Dedifferentiated amniotic fluid mesenchymal stem cell (primary cell): ENCODE results near the gene PPP2R2D.

Experiments
- DNase-seq: peaks from one replicate; pipeline ENCODE4 v3.0.0-alpha.2; 2016; ENCODE audit errors: extremely low spot score

PPP2R2D gene

DNA sequence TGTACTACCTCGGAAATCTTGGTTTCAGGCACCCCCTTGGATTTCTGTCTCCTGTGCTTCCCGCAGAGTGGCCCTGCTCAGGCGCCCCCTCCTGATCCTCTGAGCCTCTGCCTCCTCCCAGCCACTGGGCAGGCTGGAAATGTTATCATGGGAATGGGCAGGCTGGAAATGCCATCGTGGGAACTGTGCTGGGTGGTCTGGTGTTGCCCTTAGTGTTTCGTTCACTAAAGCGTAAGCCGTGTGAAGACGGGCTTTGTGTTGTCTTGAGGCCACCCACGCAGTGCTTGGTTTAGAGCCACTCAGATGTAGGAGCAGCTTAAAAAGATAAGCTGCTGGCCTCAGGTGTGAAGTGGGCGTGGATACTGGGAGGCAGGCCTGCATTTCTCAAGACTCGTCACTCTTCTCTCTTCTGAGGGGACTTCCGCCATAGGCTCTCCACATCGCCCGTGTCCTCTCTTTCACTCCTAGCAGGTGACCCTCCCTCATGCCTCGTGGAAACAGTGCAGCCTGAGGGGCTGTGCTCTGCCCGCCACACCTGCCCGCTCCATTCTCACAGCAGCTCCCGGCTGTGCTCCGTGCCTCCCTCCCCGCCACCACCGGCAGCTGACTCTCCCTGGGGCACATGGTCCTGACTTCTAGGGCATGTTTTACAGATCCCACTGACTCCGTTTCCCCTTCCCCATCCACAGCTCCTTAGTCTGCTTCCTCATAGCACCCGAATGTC, 28.5 kb downstream of the PPP2R2D start:
- DNase-seq, result no peak

DNA sequence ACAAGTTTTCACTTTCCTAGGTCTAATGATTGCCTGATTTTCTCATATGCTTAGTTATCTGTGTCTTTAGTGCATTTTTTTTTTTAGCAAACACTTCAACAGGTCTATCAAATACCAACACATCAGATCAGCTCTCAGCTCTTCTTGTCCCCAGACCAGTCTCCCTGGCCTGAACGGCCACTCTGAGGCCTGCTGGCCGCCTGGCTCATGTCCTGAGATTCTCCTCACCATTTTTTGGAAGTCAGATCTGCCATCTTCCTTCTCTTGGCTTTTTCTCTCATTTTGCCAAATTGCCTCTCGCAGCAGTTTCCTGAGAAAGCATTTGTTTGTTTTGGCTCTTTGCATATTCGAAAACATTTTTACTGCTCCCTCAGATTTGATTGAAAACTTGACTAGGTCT, 29.3 kb downstream of the PPP2R2D start:
- DNase-seq, result no peak

GRCh38 chr10:131930586-131931330, 29.9 kb downstream of the PPP2R2D start:
- no peak for DNase-seq

DNA sequence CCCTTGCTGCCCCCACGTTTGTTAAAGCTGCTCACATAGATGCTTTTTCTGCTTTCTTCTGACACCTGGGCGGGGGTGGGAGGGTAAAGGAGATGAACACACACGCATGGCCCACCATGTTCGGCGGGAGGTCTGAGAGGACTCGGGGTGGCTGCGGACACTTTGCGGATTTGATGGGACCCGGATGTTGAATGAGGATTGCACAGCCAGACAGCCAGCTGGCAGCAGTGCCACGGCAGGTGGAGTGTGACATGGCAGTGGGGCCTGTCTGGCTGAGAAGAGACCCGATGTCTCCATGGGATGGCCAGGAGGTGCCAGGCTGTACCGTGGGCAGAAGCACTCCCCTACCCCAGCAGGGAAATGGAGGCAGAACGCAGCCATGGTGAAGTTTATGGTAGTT, 31.2 kb downstream of the PPP2R2D start:
- no peak for DNase-seq

DNA sequence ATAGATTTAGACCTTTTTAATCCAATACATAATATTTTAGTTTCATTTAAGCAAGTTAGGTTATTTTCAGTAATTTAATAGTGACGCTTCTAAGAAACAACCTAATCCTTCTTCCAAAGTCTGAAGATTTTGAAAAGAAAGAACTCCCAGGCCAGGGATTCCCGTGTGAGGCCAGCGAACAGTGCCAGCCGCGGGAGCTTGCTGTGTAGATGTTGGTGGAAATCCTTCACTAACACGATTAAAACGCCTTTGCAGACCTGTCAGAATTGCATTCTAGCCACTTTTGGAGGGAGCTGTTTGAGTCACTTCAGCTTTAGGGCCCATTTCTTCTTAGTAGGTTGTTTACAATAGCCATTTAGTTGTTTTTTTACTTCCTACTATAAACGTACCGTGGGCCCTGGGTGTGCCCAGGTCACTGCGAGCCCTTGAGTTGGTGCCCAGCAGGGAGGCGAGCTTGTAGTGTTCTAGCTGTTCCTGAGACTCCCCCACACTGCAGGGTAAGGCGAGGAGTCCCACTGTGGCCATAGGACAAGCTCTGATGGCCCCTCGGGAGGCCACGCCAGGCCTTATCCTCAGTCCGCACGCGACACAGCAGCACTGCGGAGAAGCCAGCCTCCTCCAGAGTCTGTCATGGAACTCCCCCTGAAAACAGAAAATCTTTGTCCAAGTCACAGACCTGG, 32.3 kb downstream of the PPP2R2D start:
- no peak for DNase-seq

DNA sequence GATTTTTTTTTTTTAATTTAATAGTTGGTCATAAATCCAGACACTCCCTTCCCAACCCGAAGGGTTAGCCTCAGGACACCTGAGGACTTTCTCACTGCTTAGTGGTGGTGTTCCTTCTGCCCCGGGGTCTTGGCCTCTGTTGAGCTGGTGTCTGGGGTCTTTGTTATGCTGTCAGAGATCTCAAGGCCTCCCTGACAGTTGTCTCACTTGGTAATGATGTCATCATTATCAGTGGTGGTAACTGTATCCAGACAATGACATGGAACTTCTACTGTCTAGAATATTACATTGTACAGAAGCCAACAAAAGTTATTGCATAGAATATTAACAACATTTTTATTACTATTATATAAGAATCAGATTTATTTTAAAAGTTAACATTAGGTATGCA, 32.9 kb downstream of the PPP2R2D start:
- DNase-seq, result no peak

DNA sequence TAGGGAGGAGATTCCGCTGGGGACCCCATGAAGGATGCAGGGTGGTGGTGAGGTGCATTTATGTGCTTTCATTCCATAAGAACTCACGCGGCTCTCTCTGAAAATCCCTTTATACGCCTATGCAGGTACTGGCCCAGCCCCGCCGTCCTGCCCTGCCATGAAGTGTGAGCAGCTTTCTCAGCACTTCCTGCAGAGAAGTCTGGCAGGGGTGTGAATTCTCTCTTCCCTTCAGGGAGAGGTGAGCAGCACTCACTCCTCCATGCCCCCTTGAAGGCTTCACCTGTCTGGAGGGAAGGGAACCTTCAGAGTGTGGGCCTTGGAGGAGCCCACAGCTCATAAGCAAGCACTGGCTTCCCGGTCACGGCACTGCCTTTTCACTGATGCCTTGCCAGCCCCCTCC, 34.0 kb downstream of the PPP2R2D start:
- DNase-seq, result no peak

DNA sequence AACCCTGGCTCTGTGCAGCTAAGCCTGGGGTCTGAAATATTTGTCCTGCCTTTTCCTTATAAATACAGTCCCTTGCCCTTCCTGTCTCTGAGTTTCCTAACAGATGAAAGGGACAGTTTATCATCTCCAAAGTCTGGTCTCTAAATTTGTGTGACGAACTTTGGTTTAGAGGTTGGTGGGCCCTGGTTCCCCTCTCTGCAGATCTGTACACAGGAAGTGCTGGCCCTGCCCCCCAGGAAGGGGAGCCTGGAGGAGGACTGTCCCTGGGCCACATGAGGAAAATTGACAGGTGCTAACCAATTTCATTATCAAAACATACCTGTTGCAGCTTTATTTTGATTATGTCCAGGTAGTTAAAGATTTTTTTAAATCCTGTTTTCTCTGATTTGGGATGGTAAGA, 34.5 kb downstream of the PPP2R2D start:
- DNase-seq, result no peak

GRCh38 chr10:131936294-131936693, 35.5 kb downstream of the PPP2R2D start:
- DNase-seq, result no peak

DNA sequence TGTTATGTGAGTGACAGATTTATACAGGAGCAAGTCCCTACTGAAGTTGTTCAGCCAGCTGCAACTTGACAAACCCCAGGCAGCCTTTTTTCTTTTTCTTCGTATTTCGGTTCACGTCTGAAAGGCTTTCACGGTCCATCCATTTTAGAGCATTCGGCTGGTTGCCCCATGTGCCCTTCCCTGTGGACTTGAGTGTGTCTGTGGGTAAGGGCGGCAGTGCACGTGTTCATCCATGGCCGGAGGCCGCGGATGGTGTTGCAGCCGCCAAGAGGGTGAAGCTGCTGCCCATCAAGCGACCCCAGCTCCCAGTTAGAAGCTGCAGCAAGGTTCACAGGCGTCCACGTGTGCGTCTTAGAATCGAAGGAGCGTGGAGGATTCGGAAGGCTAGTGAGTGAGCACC, 35.9 kb downstream of the PPP2R2D start:
- no peak for DNase-seq

GRCh38 chr10:131937836-131938235, 37.0 kb downstream of the PPP2R2D start:
- no peak for DNase-seq

DNA sequence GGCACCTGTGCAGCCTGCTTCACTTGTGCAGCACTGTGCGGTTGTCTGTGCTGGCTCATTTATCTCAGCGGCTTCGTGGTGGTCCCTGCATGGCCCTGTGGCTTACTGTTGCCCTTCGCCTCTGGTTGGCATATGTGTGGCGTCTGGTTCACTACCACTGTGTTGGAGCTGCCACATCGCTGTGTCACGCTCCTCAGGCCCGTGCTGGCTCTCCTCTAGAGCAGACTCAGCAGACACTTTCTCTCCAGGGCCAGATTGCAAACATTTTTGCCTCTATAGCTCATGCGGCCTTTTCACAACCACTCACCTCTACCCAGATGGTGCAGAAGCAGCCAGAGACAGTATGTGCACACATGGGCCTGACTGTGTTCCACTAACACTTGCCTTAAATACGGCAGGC, 37.9 kb downstream of the PPP2R2D start:
- no peak for DNase-seq

- DNase-seq, result no peak
Observed at GRCh38 chr10:131942455-131942854, 41.6 kb downstream of the PPP2R2D start.

- DNase-seq, result no peak
Observed at GRCh38 chr10:131943021-131943814, 42.4 kb downstream of the PPP2R2D start.

GRCh38 chr10:131944412-131944811, 43.6 kb downstream of the PPP2R2D start:
- no peak for DNase-seq

DNA sequence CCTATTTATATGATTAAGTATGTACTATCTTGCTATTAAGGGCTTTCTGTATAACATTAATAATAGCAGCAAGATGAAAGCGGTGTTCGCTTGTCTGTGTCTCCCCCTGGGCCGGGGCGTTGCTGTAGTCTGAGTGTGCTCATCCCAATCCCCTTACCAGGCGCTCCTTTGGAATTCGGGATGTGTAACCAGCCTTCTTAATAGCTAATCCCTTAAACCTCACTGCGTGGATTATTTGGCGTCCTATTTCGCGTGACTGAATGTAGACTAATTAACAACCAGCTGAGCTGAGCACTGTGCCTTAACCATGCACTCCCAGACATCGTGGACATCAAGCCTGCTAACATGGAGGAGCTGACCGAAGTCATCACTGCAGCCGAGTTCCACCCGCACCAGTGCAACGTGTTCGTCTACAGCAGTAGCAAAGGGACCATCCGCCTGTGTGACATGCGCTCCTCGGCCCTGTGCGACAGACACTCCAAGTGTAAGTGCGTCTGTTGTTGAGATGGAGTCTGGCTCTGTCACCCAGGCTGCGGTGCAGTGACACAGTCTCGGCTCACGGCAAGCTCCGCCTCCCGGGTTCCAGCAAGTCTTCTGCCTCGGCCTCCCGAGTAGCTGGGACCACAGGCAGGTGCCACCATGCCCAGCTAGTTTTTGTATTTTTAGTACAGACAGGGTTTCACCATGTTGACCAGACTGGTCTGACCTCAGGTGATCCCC, 44.3 kb downstream of the PPP2R2D start:
- DNase-seq, result no peak

- peak; percentile 89 for DNase-seq
Observed at GRCh38 chr10:131946321-131946751, 45.5 kb downstream of the PPP2R2D start.

DNA sequence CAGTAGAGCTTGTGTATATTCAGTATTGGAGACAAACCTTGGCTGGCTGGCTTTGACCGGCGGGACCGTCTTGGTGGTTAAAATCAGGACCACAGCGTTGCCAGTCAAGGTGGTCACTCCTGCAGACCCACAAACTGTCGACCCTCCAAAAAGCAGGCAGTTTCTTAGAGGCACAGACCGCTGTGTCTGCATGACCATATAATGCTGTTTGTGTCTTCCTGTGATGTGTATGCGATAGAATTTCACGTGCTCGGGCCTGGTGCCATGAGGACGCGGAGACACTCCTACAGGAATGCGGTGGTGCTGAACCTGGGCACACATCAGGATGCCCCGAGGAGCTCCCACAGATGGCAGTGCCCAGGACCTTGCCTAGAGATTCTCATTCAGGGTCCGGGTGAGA, 46.1 kb downstream of the PPP2R2D start:
- no peak for DNase-seq

DNA sequence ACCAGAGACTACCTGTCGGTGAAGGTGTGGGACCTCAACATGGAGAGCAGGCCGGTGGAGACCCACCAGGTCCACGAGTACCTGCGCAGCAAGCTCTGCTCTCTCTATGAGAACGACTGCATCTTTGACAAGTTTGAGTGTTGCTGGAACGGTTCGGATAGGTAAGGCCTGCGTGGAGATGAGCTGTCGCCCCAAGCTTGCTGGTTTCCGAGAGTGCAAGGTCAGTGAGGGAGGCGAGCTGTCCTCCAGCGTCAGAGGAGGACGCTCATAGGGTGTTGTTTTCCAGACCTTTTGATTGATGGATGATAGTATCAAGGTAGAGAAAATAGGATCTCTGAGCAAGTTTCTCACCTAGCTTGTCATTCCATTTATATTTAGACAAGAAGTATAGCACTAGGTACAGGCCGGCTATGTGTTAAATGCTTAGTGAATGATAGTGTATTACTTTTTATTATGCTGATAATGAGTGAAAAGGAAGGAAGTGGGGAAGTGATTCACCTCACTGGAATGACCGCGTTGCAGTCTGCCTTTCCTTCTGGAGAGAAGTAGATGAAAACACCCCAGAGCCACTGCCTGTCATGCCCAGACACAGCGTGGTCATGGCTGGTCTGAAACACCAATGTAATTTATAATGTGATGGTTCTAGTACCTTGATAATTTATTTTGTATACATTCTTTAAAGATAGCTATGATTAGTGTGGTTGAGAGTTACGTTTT, 47.0 kb downstream of the PPP2R2D start:
- no peak for DNase-seq

GRCh38 chr10:131948501-131948900, 47.7 kb downstream of the PPP2R2D start:
- no peak for DNase-seq
